Sigmoid colon (tissue), 4 donors: ENCODE measurements around the gene ADAM8.

Source experiments
- EP300 ChIP-seq, 4 donors: sonication (generic); formaldehyde crosslinking; IDR thresholded peaks; one replicate each; pipeline ENCODE4 v1.6.1; 2017; ENCODE audit warnings: antibody characterized with exemption in 4 of 4
- POLR2A ChIP-seq, 2 donors: fragments of 450-650 bp; IDR thresholded peaks; one replicate each; pipeline ENCODE4 v1.6.1; 2016; ENCODE audit warnings: antibody characterized with exemption in 2 of 2, mild to moderate bottlenecking in 2 of 2, moderate library complexity in 2 of 2
- POLR2AphosphoS5 ChIP-seq, 4 donors: sonication (generic); formaldehyde crosslinking; IDR thresholded peaks; one replicate each; pipeline ENCODE4 v1.6.1; 2017; ENCODE audit warnings: antibody characterized with exemption in 4 of 4
- TF ChIP-seq, protein P1 (sequence below), 4 experiments: fragments of 450-650 bp in 3 of 4; fragments of 200-600 bp in 1 of 4; IDR thresholded peaks; one replicate each; pipeline ENCODE4 v1.5.1; 2016 to 2019; ENCODE audit warnings: antibody characterized with exemption in 4 of 4, mild to moderate bottlenecking in 3 of 4, moderate library complexity in 2 of 4

DNA sequence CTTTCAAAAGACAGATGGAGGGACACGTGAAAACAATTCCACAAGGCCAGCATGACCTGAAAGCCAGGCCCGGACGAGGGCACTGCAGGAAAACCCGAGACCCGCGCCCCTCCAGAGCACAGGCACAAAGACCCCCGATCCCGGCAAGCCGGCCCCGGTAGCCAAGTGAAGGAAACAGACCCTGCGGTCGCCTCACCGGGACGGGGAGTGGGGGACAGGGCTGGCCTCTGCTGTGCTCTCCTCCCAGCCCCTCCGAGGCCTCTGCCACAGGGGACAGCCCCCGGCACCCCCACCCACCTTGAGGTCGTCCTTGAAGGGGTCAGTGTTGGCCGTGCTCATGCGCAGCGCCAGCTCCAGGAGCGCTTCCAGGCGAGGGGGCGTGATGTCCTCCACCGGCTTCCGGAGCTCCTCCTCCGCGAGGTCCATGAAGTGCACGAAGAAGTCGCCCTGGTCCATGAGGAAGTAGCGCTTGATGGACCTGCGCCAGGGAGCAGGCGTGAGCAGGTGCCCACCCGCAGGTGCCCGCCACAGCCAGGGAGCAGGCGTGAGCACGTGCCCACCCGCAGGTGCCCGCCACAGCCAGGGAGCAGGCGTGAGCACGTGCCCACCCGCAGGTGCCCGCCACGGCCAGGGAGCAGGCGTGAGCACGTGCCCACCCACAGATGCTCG is 11.3 kb upstream of the ADAM8 start:
- TF ChIP-seq POLR2A (IDR thresholded peaks at IDR 0.05), result no peak
- TF ChIP-seq POLR2AphosphoS5 (IDR thresholded peaks at IDR 0.05), result no peak
- TF ChIP-seq, protein P1, sequence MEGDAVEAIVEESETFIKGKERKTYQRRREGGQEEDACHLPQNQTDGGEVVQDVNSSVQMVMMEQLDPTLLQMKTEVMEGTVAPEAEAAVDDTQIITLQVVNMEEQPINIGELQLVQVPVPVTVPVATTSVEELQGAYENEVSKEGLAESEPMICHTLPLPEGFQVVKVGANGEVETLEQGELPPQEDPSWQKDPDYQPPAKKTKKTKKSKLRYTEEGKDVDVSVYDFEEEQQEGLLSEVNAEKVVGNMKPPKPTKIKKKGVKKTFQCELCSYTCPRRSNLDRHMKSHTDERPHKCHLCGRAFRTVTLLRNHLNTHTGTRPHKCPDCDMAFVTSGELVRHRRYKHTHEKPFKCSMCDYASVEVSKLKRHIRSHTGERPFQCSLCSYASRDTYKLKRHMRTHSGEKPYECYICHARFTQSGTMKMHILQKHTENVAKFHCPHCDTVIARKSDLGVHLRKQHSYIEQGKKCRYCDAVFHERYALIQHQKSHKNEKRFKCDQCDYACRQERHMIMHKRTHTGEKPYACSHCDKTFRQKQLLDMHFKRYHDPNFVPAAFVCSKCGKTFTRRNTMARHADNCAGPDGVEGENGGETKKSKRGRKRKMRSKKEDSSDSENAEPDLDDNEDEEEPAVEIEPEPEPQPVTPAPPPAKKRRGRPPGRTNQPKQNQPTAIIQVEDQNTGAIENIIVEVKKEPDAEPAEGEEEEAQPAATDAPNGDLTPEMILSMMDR (IDR thresholded peaks at IDR 0.05), result no peak
- no peak for TF ChIP-seq EP300 (IDR thresholded peaks at IDR 0.05)
